ENCODE measurements around the gene AADACL2. TPM values are rescaled to one million over a fixed set of nuclear protein-coding genes. Genes with fewer than 3 reads are reported as not detected.

The AADACL2 gene
- total and polyA plus RNA-seq, 9 of the 15 experiments (the other 6 are each of a cell fraction or from before 2014, with no cell fraction given), result not detected

- no peak for TF ChIP-seq MEF2D (tag; conservative IDR thresholded peaks at IDR 0.05; ENCODE audit: low read depth)
- TF ChIP-seq SAFB2 (IDR thresholded peaks at IDR 0.05; ENCODE audit: borderline replicate concordance, low read depth, low read length, severe bottlenecking), result no peak
- TF ChIP-seq HOMEZ (CRISPR knock-in tag; IDR thresholded peaks at IDR 0.05), result no peak
- TF ChIP-seq ZNF24 (IDR thresholded peaks at IDR 0.05), result no peak
- no peak for FAIRE-seq
- ATAC-seq, result no peak
- H3K9me3 ChIP-seq (replicated peaks; ENCODE audit: control insufficient read depth, insufficient read depth, low read depth, low read length), result no peaks in the 10 kb centered on the region
- no peaks in the 10 kb centered on the region for H4K20me1 ChIP-seq (replicated peaks; ENCODE audit: control insufficient read depth, insufficient read depth, low read length)
- no peak overlapping the region for H3K27ac ChIP-seq (ENCODE audit: extremely low read depth, low read depth, low read length)
- H3K79me2 ChIP-seq (ENCODE audit: control insufficient read depth, insufficient read depth, low read length), result no peaks in the 10 kb centered on the region
- no peak overlapping the region for H2AFZ ChIP-seq (ENCODE audit: low read depth, low read length)
- H3K4me3 ChIP-seq, result no peak overlapping the region
- H3K36me3 ChIP-seq (ENCODE audit: control insufficient read depth, insufficient read depth, low read length), result no peaks in the 10 kb centered on the region
- ChIA-PET POLR2A (no interaction called here), CTCF (ENCODE audit: low intra/inter-chr PET ratio) (no interaction called here)
- 22% methylated on average over 4 of the region's 4 CpGs for WGBS (ENCODE audit: insufficient coverage, low coverage, missing lambda C conversion rate)
- BruUV-seq (replicated peaks), result no TSS peak
- no peaks in the 10 kb centered on the region for H3K27me3 ChIP-seq (ENCODE audit: control insufficient read depth in 2 of 2, insufficient read depth in 2 of 2, low read length in 2 of 2)
- no peaks in the 10 kb centered on the region for H3K9me1 ChIP-seq (ENCODE audit: control insufficient read depth, insufficient read depth, low read length)
- intact Hi-C loops (cut with micrococcal nuclease), result no loop called here
- H3K4me1 ChIP-seq (replicated peaks in 1 of 2; ENCODE audit: control insufficient read depth in 2 of 2, insufficient read depth in 2 of 2, low read length in 2 of 2), result no peaks in the 10 kb centered on the region
- in situ Hi-C loops (cut with MboI), result no loop called here
- H3K4me2 ChIP-seq (ENCODE audit: insufficient read depth, low read length), result no peak overlapping the region
- no peak for DNase-seq (ENCODE audit: extremely low read depth in 1 of 4, low spot score in 3 of 4)
- no peak overlapping the region for H3K9ac ChIP-seq (ENCODE audit: insufficient read depth in 1 of 2, low read depth in 2 of 2, low read length in 2 of 2)
These were observed 20.1 kb downstream of the AADACL2 start for GRCh38 chr3:151753846-151754245.

- peak; percentile 32 for FAIRE-seq
- no peak for ATAC-seq
- DNase-seq (ENCODE audit: extremely low read depth in 1 of 4, low spot score in 3 of 4), result no peak
- no peak overlapping the region for H3K9ac ChIP-seq (ENCODE audit: insufficient read depth in 1 of 2, low read depth in 2 of 2, low read length in 2 of 2)
- no peaks in the 10 kb centered on the region for H3K9me3 ChIP-seq (replicated peaks; ENCODE audit: control insufficient read depth, insufficient read depth, low read depth, low read length)
- H3K27me3 ChIP-seq (ENCODE audit: control insufficient read depth in 2 of 2, insufficient read depth in 2 of 2, low read length in 2 of 2), result no peaks in the 10 kb centered on the region
- no TSS peak for BruUV-seq (replicated peaks)
- H3K79me2 ChIP-seq (ENCODE audit: control insufficient read depth, insufficient read depth, low read length), result no peaks in the 10 kb centered on the region
- H2AFZ ChIP-seq (ENCODE audit: low read depth, low read length), result peak overlapping the region; percentile 44; the same call in 1 of the 2 replicates
- H3K9me1 ChIP-seq (ENCODE audit: control insufficient read depth, insufficient read depth, low read length), result no peaks in the 10 kb centered on the region
- no peak overlapping the region for H3K4me3 ChIP-seq
- 21% methylated on average over 1 of the region's 1 CpG for WGBS (ENCODE audit: insufficient coverage, low coverage, missing lambda C conversion rate)
- ChIA-PET POLR2A (no interaction called here), CTCF (ENCODE audit: low intra/inter-chr PET ratio) (no interaction called here)
- H3K4me1 ChIP-seq (replicated peaks in 1 of 2; ENCODE audit: control insufficient read depth in 2 of 2, insufficient read depth in 2 of 2, low read length in 2 of 2), result no peaks in the 10 kb centered on the region; a peak in 3 of 5 replicates
- no peaks in the 10 kb centered on the region for H4K20me1 ChIP-seq (replicated peaks; ENCODE audit: control insufficient read depth, insufficient read depth, low read length)
- intact Hi-C loops (cut with micrococcal nuclease), result no loop called here
- H3K4me2 ChIP-seq (ENCODE audit: insufficient read depth, low read length), result no peak overlapping the region
- in situ Hi-C loops (cut with MboI), result no loop called here
- H3K36me3 ChIP-seq (ENCODE audit: control insufficient read depth, insufficient read depth, low read length), result no peaks in the 10 kb centered on the region
- H3K27ac ChIP-seq (ENCODE audit: extremely low read depth, low read depth, low read length), result no peak overlapping the region
- no peak for TF ChIP-seq PRPF4 (IDR thresholded peaks at IDR 0.05; ENCODE audit: insufficient read depth, low read depth, low read length, poor library complexity, severe bottlenecking)
- TF ChIP-seq, protein P1, sequence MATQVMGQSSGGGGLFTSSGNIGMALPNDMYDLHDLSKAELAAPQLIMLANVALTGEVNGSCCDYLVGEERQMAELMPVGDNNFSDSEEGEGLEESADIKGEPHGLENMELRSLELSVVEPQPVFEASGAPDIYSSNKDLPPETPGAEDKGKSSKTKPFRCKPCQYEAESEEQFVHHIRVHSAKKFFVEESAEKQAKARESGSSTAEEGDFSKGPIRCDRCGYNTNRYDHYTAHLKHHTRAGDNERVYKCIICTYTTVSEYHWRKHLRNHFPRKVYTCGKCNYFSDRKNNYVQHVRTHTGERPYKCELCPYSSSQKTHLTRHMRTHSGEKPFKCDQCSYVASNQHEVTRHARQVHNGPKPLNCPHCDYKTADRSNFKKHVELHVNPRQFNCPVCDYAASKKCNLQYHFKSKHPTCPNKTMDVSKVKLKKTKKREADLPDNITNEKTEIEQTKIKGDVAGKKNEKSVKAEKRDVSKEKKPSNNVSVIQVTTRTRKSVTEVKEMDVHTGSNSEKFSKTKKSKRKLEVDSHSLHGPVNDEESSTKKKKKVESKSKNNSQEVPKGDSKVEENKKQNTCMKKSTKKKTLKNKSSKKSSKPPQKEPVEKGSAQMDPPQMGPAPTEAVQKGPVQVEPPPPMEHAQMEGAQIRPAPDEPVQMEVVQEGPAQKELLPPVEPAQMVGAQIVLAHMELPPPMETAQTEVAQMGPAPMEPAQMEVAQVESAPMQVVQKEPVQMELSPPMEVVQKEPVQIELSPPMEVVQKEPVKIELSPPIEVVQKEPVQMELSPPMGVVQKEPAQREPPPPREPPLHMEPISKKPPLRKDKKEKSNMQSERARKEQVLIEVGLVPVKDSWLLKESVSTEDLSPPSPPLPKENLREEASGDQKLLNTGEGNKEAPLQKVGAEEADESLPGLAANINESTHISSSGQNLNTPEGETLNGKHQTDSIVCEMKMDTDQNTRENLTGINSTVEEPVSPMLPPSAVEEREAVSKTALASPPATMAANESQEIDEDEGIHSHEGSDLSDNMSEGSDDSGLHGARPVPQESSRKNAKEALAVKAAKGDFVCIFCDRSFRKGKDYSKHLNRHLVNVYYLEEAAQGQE (IDR thresholded peaks at IDR 0.05; ENCODE audit: borderline replicate concordance), result peak; percentile 14; the same call in 1 of the 2 replicates
- TF ChIP-seq, protein P1 (CRISPR knock-in tag; IDR thresholded peaks at IDR 0.05; ENCODE audit: low read depth), result no peak
These were observed 27.9 kb downstream of the AADACL2 start for GRCh38 chr3:151761581-151761980.
